VCaP (cell line): ENCODE results near the gene HBM.

ENCODE experiments used
- H3K27ac ChIP-seq: fragments of 450-650 bp; 2 replicates; pipeline ENCODE4 v1.5.1; 2017
- TF ChIP-seq, protein P1 (sequence below): fragments of 450-650 bp; conservative IDR thresholded peaks from 2 replicates; pipeline ENCODE4 v1.5.1; 2017; ENCODE audit warnings: mild to moderate bottlenecking, moderate library complexity

The HBM gene

DNA sequence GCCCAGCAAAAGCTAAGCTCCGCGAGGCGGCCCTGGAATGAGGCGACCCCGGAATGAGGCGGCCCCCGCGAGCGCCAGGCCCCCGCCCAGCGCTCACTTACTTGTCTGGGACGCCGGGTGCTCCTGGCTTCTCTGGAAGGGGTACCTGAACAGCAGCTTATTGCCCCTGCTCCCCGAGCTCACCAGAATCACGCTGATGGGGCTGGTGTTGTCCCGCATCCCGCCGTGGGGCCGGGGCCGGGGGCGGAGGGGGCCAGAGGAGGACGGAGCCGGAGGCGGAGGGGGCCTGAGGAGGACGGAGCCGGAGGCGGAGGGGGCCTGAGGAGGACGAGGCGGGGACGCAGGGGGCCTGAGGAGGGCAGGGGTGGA is 27.7 kb upstream of the HBM start:
- peak overlapping the region; percentile 73; the same call in 1 of the 2 replicates for H3K27ac ChIP-seq

DNA sequence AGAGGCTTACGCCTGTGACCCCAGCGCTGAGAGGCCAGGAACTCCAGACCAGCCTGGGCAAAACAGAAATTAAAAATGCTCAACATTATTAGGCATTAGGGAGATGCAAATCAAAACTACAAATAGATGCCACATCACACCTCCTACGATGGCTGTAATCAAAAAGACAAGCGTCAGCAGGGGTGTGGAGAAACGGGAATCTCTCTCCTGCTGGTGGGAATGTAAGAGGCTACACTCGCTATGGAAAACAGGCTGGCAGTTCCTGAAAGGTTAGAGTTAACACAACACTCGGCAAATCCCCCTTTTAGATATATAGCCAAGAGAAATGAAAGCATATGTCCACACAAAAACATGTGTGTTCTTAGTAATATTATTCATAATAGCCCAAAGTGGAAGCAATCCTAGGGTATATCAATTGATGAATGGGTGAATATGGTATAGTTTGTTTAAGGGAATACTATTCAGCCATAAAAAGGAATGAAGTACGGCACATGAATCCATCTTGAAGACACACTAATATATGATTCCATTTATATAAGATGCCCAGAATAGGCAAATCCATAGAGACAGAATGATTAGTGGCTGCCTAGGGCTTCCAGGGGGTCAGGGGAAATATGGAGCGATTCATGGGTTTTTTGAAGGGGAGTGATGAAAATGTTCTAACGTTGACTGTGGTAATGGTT is 25.5 kb upstream of the HBM start:
- no peak overlapping the region for H3K27ac ChIP-seq
- TF ChIP-seq, protein P1, sequence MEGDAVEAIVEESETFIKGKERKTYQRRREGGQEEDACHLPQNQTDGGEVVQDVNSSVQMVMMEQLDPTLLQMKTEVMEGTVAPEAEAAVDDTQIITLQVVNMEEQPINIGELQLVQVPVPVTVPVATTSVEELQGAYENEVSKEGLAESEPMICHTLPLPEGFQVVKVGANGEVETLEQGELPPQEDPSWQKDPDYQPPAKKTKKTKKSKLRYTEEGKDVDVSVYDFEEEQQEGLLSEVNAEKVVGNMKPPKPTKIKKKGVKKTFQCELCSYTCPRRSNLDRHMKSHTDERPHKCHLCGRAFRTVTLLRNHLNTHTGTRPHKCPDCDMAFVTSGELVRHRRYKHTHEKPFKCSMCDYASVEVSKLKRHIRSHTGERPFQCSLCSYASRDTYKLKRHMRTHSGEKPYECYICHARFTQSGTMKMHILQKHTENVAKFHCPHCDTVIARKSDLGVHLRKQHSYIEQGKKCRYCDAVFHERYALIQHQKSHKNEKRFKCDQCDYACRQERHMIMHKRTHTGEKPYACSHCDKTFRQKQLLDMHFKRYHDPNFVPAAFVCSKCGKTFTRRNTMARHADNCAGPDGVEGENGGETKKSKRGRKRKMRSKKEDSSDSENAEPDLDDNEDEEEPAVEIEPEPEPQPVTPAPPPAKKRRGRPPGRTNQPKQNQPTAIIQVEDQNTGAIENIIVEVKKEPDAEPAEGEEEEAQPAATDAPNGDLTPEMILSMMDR, result no peak

More for the DNA sequence above, 27.7 kb upstream of the HBM start:
- TF ChIP-seq, protein P1, result no peak

- H3K27ac ChIP-seq, result no peak overlapping the region
- TF ChIP-seq, protein P1, result no peak
Observed at GRCh38 chr16:142405-142967, 23.3 kb upstream of the HBM start.

- H3K27ac ChIP-seq, result no peak overlapping the region
Observed at GRCh38 chr16:143047-143446, 22.7 kb upstream of the HBM start.

GRCh38 chr16:143456-143855 is 22.3 kb upstream of the HBM start:
- H3K27ac ChIP-seq, result no peak overlapping the region
- TF ChIP-seq, protein P1, result no peak

More at GRCh38 chr16:143047-143446, 22.7 kb upstream of the HBM start:
- TF ChIP-seq, protein P1, result no peak

- no peak overlapping the region for H3K27ac ChIP-seq
- TF ChIP-seq, protein P1, result no peak
Observed at GRCh38 chr16:144797-145252, 21.0 kb upstream of the HBM start.

DNA sequence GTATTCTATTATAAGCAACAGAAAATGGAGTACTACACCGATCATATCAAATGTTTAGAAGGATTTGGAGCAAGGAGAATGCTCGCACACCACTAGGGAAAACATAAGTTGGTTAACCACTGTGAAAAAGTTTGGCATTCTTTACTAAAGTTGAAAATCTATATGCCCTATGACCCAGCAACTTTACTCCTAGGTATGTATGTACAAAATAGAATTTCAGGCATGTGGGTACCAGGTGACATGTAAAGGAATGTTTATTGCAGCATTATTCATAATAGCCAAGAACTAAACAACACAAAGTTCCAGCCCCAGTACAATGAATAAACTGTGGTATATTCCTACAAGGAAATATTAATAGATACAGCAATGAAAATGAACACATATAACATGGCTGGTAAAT is 19.1 kb upstream of the HBM start:
- no peak overlapping the region for H3K27ac ChIP-seq
- TF ChIP-seq, protein P1, result no peak
